ENCODE data around the gene GBX2.

DNA sequence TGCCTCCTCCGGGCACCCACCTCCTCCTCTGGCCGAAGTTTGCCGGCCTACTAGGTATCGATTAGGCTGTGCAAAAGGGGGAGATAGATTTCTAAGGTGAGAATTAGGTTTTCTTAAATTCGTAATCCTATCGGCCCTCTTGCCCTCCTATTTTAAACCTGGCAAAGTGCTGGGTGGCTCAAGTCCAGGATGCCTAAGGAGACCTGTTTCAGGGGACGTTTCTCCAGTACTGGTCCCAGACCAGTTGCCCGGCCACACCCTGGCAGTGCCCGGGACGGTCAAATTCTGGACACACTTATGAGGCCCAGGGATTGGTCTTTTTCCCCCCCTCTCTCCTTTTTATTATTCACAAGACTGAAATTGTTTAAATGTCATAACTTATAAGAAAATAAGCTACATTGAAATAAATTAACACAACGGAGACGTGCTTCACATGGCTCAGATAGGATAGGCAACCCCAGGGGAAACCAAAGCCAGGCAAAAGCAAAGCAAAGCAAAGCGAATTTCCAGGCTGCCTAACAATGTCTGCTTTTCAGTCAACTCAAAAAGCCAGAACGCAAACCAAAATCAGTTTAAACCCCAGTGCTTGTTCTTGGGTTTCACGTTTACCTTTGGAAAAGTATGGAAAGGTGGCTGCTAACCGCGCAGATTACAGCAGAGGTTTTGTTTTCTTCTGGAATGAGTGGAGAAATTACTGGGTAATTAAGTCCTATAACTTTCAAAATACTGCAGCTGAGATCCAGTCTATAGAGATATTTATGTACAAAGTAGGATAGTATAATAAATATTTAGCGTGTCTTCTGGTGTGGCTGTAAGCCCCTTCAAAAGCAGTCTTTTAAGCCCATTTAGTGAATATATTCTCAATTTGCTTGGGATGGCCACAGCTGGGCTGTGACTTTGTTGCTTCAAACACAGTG, 3.0 kb downstream of the GBX2 start:
- TF ChIP-seq, protein P1, sequence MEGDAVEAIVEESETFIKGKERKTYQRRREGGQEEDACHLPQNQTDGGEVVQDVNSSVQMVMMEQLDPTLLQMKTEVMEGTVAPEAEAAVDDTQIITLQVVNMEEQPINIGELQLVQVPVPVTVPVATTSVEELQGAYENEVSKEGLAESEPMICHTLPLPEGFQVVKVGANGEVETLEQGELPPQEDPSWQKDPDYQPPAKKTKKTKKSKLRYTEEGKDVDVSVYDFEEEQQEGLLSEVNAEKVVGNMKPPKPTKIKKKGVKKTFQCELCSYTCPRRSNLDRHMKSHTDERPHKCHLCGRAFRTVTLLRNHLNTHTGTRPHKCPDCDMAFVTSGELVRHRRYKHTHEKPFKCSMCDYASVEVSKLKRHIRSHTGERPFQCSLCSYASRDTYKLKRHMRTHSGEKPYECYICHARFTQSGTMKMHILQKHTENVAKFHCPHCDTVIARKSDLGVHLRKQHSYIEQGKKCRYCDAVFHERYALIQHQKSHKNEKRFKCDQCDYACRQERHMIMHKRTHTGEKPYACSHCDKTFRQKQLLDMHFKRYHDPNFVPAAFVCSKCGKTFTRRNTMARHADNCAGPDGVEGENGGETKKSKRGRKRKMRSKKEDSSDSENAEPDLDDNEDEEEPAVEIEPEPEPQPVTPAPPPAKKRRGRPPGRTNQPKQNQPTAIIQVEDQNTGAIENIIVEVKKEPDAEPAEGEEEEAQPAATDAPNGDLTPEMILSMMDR (IDR thresholded peaks at IDR 0.05 in 2 of 3, conservative IDR thresholded peaks at IDR 0.05 in 1 of 3; ENCODE audit: borderline replicate concordance in 1 of 3, insufficient read depth in 1 of 3, low read depth in 2 of 3, low read length in 2 of 3) = no peak
- TF ChIP-seq RAD21 (IDR thresholded peaks at IDR 0.05; ENCODE audit: low read depth) (no peak), JUND (IDR thresholded peaks at IDR 0.05) (no peak), EZH2 (IDR thresholded peaks at IDR 0.05) (no peak), POLR2A (IDR thresholded peaks at IDR 0.05; ENCODE audit: borderline replicate concordance, extremely low read depth, insufficient read depth, insufficient read length) (no peak), EZH2phosphoT487 (IDR thresholded peaks at IDR 0.05; ENCODE audit: borderline replicate concordance) (no peak), CEBPB (IDR thresholded peaks at IDR 0.05; ENCODE audit: low read depth) (no peak), POLR2AphosphoS5 (IDR thresholded peaks at IDR 0.05; ENCODE audit: low read depth, low read length) (no peak), EGR1 (IDR thresholded peaks at IDR 0.05; ENCODE audit: low read depth) (no peak)
- TF ChIP-seq, protein P2, sequence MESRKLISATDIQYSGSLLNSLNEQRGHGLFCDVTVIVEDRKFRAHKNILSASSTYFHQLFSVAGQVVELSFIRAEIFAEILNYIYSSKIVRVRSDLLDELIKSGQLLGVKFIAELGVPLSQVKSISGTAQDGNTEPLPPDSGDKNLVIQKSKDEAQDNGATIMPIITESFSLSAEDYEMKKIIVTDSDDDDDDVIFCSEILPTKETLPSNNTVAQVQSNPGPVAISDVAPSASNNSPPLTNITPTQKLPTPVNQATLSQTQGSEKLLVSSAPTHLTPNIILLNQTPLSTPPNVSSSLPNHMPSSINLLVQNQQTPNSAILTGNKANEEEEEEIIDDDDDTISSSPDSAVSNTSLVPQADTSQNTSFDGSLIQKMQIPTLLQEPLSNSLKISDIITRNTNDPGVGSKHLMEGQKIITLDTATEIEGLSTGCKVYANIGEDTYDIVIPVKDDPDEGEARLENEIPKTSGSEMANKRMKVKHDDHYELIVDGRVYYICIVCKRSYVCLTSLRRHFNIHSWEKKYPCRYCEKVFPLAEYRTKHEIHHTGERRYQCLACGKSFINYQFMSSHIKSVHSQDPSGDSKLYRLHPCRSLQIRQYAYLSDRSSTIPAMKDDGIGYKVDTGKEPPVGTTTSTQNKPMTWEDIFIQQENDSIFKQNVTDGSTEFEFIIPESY (IDR thresholded peaks at IDR 0.05; ENCODE audit: extremely low read depth, insufficient replicate concordance, low read length) = no peak
